SU-DHL-6 (cell line): ENCODE data around the gene KCTD16.

Source experiments
- H2AFZ ChIP-seq: fragments of 200-600 bp; sonication (generic); 2 replicates; pipeline ENCODE4 v1.6.1; 2014; ENCODE audit warnings: low read depth, mild to moderate bottlenecking, moderate library complexity, mixed read lengths, antibody characterized with exemption, low read length; ENCODE audit not compliant: severe bottlenecking
- H3F3A ChIP-seq: fragments of 200-600 bp; shearing (Covaris generic); 2 replicates; pipeline ENCODE4 v1.6.0; 2016; ENCODE audit warnings: antibody characterized with exemption, mild to moderate bottlenecking; ENCODE audit not compliant: insufficient read depth
- H3K27ac ChIP-seq: fragments of 200-600 bp; sonication (generic); 2 replicates; pipeline ENCODE4 v1.5.1; 2016; ENCODE audit warnings: low read depth, mild to moderate bottlenecking, low read length, moderate library complexity, mixed read lengths
- H3K27me3 ChIP-seq: fragments of 200-600 bp; sonication (generic), shearing (Covaris generic); 2 replicates; pipeline ENCODE4 v1.6.0; 2014; ENCODE audit warnings: mild to moderate bottlenecking, low read length
- H3K36me3 ChIP-seq: fragments of 200-600 bp; sonication (generic); 2 replicates; pipeline ENCODE4 v1.6.1; 2014; ENCODE audit warnings: mild to moderate bottlenecking, low read length, mixed read lengths
- H3K4me2 ChIP-seq: fragments of 300-600, 200-600 bp; shearing (Covaris generic), sonication (generic); 2 replicates; pipeline ENCODE4 v1.6.0; 2014; ENCODE audit warnings: low read length, low read depth, mild to moderate bottlenecking; ENCODE audit not compliant: poor library complexity, severe bottlenecking
- H3K4me3 ChIP-seq: fragments of 200-600 bp; sonication (generic); 2 replicates; pipeline ENCODE4 v1.5.1; 2014; ENCODE audit warnings: antibody characterized with exemption, low read length, mild to moderate bottlenecking, mixed read lengths; ENCODE audit not compliant: insufficient read depth, poor library complexity, severe bottlenecking
- H3K79me2 ChIP-seq: fragments of 200-600 bp; sonication (generic); 2 replicates; pipeline ENCODE4 v1.6.1; 2014; ENCODE audit warnings: mild to moderate bottlenecking, low read length, moderate library complexity; ENCODE audit not compliant: insufficient read depth
- H3K9ac ChIP-seq: fragments of 200-600 bp; sonication (generic); 2 replicates; pipeline ENCODE4 v1.7.0; 2014; ENCODE audit warnings: mild to moderate bottlenecking, low read length
- H3K9me2 ChIP-seq: fragments of 200-600 bp; sonication (generic); replicated peaks from 2 replicates; pipeline ENCODE4 v1.6.1; 2014; ENCODE audit warnings: low read length; ENCODE audit not compliant: insufficient read depth
- H3K9me3 ChIP-seq: fragments of 200-600 bp; sonication (generic); 2 replicates; pipeline ENCODE4 v1.6.1; 2014; ENCODE audit warnings: low read length, mixed read lengths; ENCODE audit not compliant: insufficient read depth
- H4K20me1 ChIP-seq: fragments of 200-600 bp; sonication (generic); 2 replicates; pipeline ENCODE4 v1.6.1; 2014; ENCODE audit warnings: low read depth, mild to moderate bottlenecking, antibody characterized with exemption, low read length, moderate library complexity, mixed read lengths
- EZH2phosphoT487 ChIP-seq: fragments of 200-600 bp; sonication (generic), shearing (Covaris generic); conservative IDR thresholded peaks from 2 replicates; pipeline ENCODE4 v1.6.1; 2018; ENCODE audit warnings: mild to moderate bottlenecking, antibody characterized with exemption, low read length, moderate library complexity, mixed read lengths
- TF ChIP-seq, protein P1 (sequence below): fragments of 200-600 bp; sonication (generic); IDR thresholded peaks from one replicate; pipeline ENCODE4 v1.5.1; 2017; ENCODE audit warnings: antibody characterized with exemption, mild to moderate bottlenecking, low read length, moderate library complexity; ENCODE audit not compliant: insufficient read depth, poor library complexity, severe bottlenecking

Gene KCTD16

DNA sequence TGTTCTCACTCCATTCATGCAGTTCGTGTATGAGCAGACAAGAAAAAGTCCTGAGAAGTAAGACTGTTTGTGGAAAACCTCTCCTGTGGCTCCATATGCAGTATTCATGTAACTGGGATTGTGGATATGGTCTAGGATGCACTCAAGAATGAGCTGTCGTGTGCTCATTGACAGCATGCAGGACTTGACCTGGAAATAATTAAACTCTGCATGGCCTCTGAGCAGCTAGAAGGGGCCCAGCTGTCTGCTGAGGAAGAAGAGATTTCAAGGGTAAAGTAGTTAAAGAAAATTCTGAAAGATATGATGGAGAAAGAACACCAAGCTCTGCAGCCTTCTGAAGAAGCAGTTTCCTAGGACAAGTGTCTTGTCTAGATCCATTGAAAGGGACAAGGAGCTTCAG is 89.4 kb downstream of the KCTD16 start:
- H2AFZ ChIP-seq, result no peak overlapping the region
- no peaks in the 10 kb centered on the region for H3K9me2 ChIP-seq
- H4K20me1 ChIP-seq, result no peaks in the 10 kb centered on the region
- TF ChIP-seq EZH2phosphoT487, result no peak
- H3K27ac ChIP-seq, result no peak overlapping the region
- H3K9me3 ChIP-seq, result no peaks in the 10 kb centered on the region
- H3K4me3 ChIP-seq, result no peak overlapping the region
- H3K9ac ChIP-seq, result no peak overlapping the region
- no peaks in the 10 kb centered on the region for H3K27me3 ChIP-seq
- no peak overlapping the region for H3K4me2 ChIP-seq
- H3K79me2 ChIP-seq, result no peaks in the 10 kb centered on the region
- no peaks in the 10 kb centered on the region for H3K36me3 ChIP-seq
- H3F3A ChIP-seq, result no peaks in the 10 kb centered on the region

GRCh38 chr5:144265643-144266247 is 95.1 kb downstream of the KCTD16 start:
- no peaks in the 10 kb centered on the region for H4K20me1 ChIP-seq
- TF ChIP-seq, protein P1, sequence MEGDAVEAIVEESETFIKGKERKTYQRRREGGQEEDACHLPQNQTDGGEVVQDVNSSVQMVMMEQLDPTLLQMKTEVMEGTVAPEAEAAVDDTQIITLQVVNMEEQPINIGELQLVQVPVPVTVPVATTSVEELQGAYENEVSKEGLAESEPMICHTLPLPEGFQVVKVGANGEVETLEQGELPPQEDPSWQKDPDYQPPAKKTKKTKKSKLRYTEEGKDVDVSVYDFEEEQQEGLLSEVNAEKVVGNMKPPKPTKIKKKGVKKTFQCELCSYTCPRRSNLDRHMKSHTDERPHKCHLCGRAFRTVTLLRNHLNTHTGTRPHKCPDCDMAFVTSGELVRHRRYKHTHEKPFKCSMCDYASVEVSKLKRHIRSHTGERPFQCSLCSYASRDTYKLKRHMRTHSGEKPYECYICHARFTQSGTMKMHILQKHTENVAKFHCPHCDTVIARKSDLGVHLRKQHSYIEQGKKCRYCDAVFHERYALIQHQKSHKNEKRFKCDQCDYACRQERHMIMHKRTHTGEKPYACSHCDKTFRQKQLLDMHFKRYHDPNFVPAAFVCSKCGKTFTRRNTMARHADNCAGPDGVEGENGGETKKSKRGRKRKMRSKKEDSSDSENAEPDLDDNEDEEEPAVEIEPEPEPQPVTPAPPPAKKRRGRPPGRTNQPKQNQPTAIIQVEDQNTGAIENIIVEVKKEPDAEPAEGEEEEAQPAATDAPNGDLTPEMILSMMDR, result no peak
- no peak for TF ChIP-seq EZH2phosphoT487

DNA sequence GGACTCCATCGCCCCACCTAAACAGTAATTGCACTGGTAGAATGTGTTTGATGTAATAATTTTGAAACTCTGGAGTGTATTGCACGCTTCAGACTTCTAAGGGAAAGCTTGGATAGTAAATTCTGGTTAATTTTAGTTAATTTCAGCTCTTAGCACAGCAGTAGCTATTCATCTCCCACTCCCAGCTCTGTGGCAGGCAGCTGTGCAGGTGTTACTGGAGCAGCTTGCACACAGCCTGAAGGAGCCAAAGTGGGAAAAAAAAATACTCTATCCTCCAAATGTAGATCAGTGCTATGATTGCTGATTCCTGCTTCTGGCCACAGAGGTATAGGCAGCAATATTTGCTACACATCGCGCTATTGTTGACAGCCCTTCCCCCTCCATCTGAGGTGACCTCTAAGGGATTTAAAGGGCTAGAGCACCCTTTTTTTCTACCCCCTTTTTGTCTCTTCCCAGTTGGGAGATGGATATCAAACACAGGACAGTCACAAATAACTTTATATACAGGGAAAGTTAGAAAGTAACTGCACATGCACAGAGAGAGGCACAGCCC is 97.4 kb downstream of the KCTD16 start:
- Histone ChIP-seq H3K79me2 (no peaks in the 10 kb centered on the region), H3K4me2 (no peak overlapping the region), H3K9me3 (no peaks in the 10 kb centered on the region), H3K9me2 (no peaks in the 10 kb centered on the region), H3K9ac (no peak overlapping the region), H2AFZ (no peak overlapping the region), H3F3A (no peaks in the 10 kb centered on the region), H3K36me3 (no peaks in the 10 kb centered on the region), H3K4me3 (no peak overlapping the region), H3K27me3 (no peaks in the 10 kb centered on the region), H4K20me1 (no peaks in the 10 kb centered on the region), H3K27ac (no peak overlapping the region)
- TF ChIP-seq, protein P1, result no peak
- TF ChIP-seq EZH2phosphoT487, result no peak

More at GRCh38 chr5:144265643-144266247, 95.1 kb downstream of the KCTD16 start:
- H3K4me3 ChIP-seq, result no peak overlapping the region
- H3K27me3 ChIP-seq, result no peaks in the 10 kb centered on the region
- no peaks in the 10 kb centered on the region for H3K79me2 ChIP-seq
- H3K4me2 ChIP-seq, result no peak overlapping the region
- no peak overlapping the region for H3K9ac ChIP-seq
- H3K27ac ChIP-seq, result no peak overlapping the region
- H3F3A ChIP-seq, result no peaks in the 10 kb centered on the region
- H3K9me2 ChIP-seq, result no peaks in the 10 kb centered on the region
- H3K36me3 ChIP-seq, result no peaks in the 10 kb centered on the region
- no peak overlapping the region for H2AFZ ChIP-seq
- no peaks in the 10 kb centered on the region for H3K9me3 ChIP-seq
